Osteoblast (primary cell): ENCODE results near the gene SUPT7L. TPM values are rescaled to one million over a fixed set of nuclear protein-coding genes. Genes with fewer than 3 reads are reported as not detected.
A peak's percentile ranks its signal among the peaks of the same experiment; 100 is the strongest.

Experiments
- DNase-seq: peaks from one replicate; pipeline ENCODE4 v3.0.0; 2011; ENCODE audit warnings: low spot score, mixed read lengths; ENCODE audit not compliant: insufficient read length; ENCODE audit errors: missing footprints
- H2AFZ ChIP-seq: 2 replicates; pipeline ENCODE4 v1.6.0; 2011; ENCODE audit warnings: mild to moderate bottlenecking, low read length
- H3K27ac ChIP-seq: 2 replicates; pipeline ENCODE4 v1.5.1; 2011; ENCODE audit warnings: mild to moderate bottlenecking, low read depth, low read length, moderate library complexity
- H3K27me3 ChIP-seq: 2 replicates; pipeline ENCODE4 v1.6.0; 2012; ENCODE audit warnings: mild to moderate bottlenecking, control low read depth, inconsistent platforms, low read length, moderate library complexity; ENCODE audit not compliant: insufficient read depth
- H3K36me3 ChIP-seq: 2 replicates; pipeline ENCODE4 v1.5.1; 2011; ENCODE audit warnings: mild to moderate bottlenecking, low read length, control low read depth, moderate library complexity; ENCODE audit not compliant: insufficient read depth
- H3K4me1 ChIP-seq: 2 replicates; pipeline ENCODE4 v1.5.1; 2011; ENCODE audit warnings: mild to moderate bottlenecking, low read length, control low read depth, moderate library complexity; ENCODE audit not compliant: insufficient read depth
- H3K4me2 ChIP-seq: 2 replicates; pipeline ENCODE4 v1.6.0; 2011; ENCODE audit warnings: mild to moderate bottlenecking, low read length; ENCODE audit not compliant: insufficient read depth
- H3K4me3 ChIP-seq: fragments of 200-600 bp; sonication (generic); 3 replicates; pipeline ENCODE4 v1.5.1; 2012; ENCODE audit warnings: mild to moderate bottlenecking, low read length, inconsistent platforms; ENCODE audit not compliant: insufficient read depth
- H3K79me2 ChIP-seq: 2 replicates; pipeline ENCODE4 v1.6.0; 2012; ENCODE audit warnings: mild to moderate bottlenecking, low read length, control low read depth, inconsistent platforms; ENCODE audit not compliant: insufficient read depth
- H3K9me3 ChIP-seq: 2 replicates; pipeline ENCODE4 v1.5.1; 2011; ENCODE audit warnings: low read depth, low read length, control low read depth
- H4K20me1 ChIP-seq: 2 replicates; pipeline ENCODE4 v1.6.0; 2012; ENCODE audit warnings: mild to moderate bottlenecking, low read length, control low read depth; ENCODE audit not compliant: insufficient read depth
- CTCF ChIP-seq: IDR thresholded peaks from 2 replicates; pipeline ENCODE4 v1.5.1; 2011; ENCODE audit warnings: mild to moderate bottlenecking, low read depth, low read length, moderate library complexity; ENCODE audit errors: extremely low read depth
- total RNA-seq: library from RNA; depleted of rRNA; stranded (reverse); fragments of >200 nt; gene quantifications from 2 replicates; pipeline ENCODE4 v1.2.3, GENCODE V29; 2012

Gene SUPT7L
- total RNA-seq, 1 donor, result 50.3 TPM

GRCh38 chr2:27703638-27704341, 40.4 kb upstream of the SUPT7L start:
- Histone ChIP-seq H2AFZ (no peak overlapping the region), H3K27ac (peak overlapping the region; percentile 74), H3K9me3 (no peaks in the 10 kb centered on the region), H3K4me3 (no peak overlapping the region), H4K20me1 (no peaks in the 10 kb centered on the region), H3K4me1 (peaks cover 46% of the 10 kb centered on the region), H3K36me3 (no peaks in the 10 kb centered on the region), H3K4me2 (peak overlapping the region; percentile 54), H3K79me2 (no peaks in the 10 kb centered on the region), H3K27me3 (no peaks in the 10 kb centered on the region)
- peak; percentile 89 for DNase-seq
- peak; percentile 98 for TF ChIP-seq CTCF

- DNase-seq, result no peak
- no peaks in the 10 kb centered on the region for H4K20me1 ChIP-seq
- H3K27me3 ChIP-seq, result no peaks in the 10 kb centered on the region
- no peak overlapping the region for H3K4me2 ChIP-seq
- H2AFZ ChIP-seq, result no peak overlapping the region
- H3K4me1 ChIP-seq, result peaks cover 46% of the 10 kb centered on the region
- H3K79me2 ChIP-seq, result no peaks in the 10 kb centered on the region
- H3K9me3 ChIP-seq, result no peaks in the 10 kb centered on the region
- no peak overlapping the region for H3K4me3 ChIP-seq
- TF ChIP-seq CTCF, result no peak
- H3K27ac ChIP-seq, result no peak overlapping the region
- no peaks in the 10 kb centered on the region for H3K36me3 ChIP-seq
Observed at GRCh38 chr2:27702302-27702701, 38.9 kb upstream of the SUPT7L start.

GRCh38 chr2:27701676-27702075, 38.3 kb upstream of the SUPT7L start:
- DNase-seq, result no peak
- Histone ChIP-seq H3K4me2 (peak overlapping the region; percentile 15), H3K27me3 (no peaks in the 10 kb centered on the region), H3K36me3 (peaks cover 1% of the 10 kb centered on the region), H3K79me2 (no peaks in the 10 kb centered on the region), H4K20me1 (no peaks in the 10 kb centered on the region), H3K4me3 (peak overlapping the region; percentile 6), H3K9me3 (no peaks in the 10 kb centered on the region), H3K4me1 (peaks cover 42% of the 10 kb centered on the region), H2AFZ (peak overlapping the region; percentile 59), H3K27ac (no peak overlapping the region)
- TF ChIP-seq CTCF, result no peak

- TF ChIP-seq CTCF, result no peak
- H4K20me1 ChIP-seq, result no peaks in the 10 kb centered on the region
- no peak for DNase-seq
- H3K4me2 ChIP-seq, result no peak overlapping the region
- no peak overlapping the region for H2AFZ ChIP-seq
- H3K4me3 ChIP-seq, result no peak overlapping the region
- no peaks in the 10 kb centered on the region for H3K79me2 ChIP-seq
- peaks cover 8% of the 10 kb centered on the region for H3K4me1 ChIP-seq
- no peak overlapping the region for H3K27ac ChIP-seq
- H3K36me3 ChIP-seq, result peaks cover 18% of the 10 kb centered on the region
- no peaks in the 10 kb centered on the region for H3K9me3 ChIP-seq
- no peaks in the 10 kb centered on the region for H3K27me3 ChIP-seq
Observed at GRCh38 chr2:27697660-27698059, 34.2 kb upstream of the SUPT7L start.
